Nephron (organoid): ENCODE measurements around the gene PDIA6.
A peak's percentile ranks its signal among the peaks of the same experiment; 100 is the strongest.
"Not testable (repeated sequence)": the region's sequence is repeated elsewhere in the genome, so short reads cannot be mapped to it uniquely, and the experiment has no call there.

Experiments used
- H3K27ac Mint-ChIP-seq, 3 experiments: 2 replicates each; pipeline ENCODE4 v1.8.0; 2020; ENCODE audit warnings: mixed read lengths in 3 of 3, mild to moderate bottlenecking in 2 of 3, moderate library complexity in 1 of 3
- H3K27me3 Mint-ChIP-seq: 2 replicates; pipeline ENCODE4 v1.8.0; 2021; ENCODE audit warnings: low read depth, mild to moderate bottlenecking, moderate library complexity, mixed read lengths
- H3K36me3 Mint-ChIP-seq: 2 replicates; pipeline ENCODE4 v1.8.0; 2020; ENCODE audit warnings: low read depth, mixed read lengths
- H3K4me1 Mint-ChIP-seq: 2 replicates; pipeline ENCODE4 v1.8.0; 2020; ENCODE audit warnings: mixed read lengths
- H3K4me3 Mint-ChIP-seq, 3 experiments: 2 replicates each; pipeline ENCODE4 v1.8.0; 2020; ENCODE audit warnings: mild to moderate bottlenecking in 3 of 3, mixed read lengths in 3 of 3, moderate library complexity in 2 of 3
- H3K9me3 Mint-ChIP-seq: 2 replicates; pipeline ENCODE4 v1.8.0; 2020; ENCODE audit warnings: mixed read lengths
- CTCF ChIP-seq, 3 experiments: fragments of 200-600 bp; sonication (generic); IDR thresholded peaks; one replicate each; pipeline ENCODE4 v1.5.0; 2021; ENCODE audit warnings: antibody characterized with exemption in 3 of 3; ENCODE audit not compliant: unreplicated experiment in 3 of 3

Gene PDIA6

GRCh38 chr2:10785260-10785659, 27.3 kb downstream of the PDIA6 start:
- H3K36me3 Mint-ChIP-seq: peaks cover 88% of the 10 kb centered on the region
- no peak for TF ChIP-seq CTCF (IDR thresholded peaks at IDR 0.05; ENCODE audit: unreplicated experiment in 3 of 3)
- no peaks in the 10 kb centered on the region for H3K4me1 Mint-ChIP-seq
- peak overlapping the region in 1 of 3 experiments; percentile 51 for H3K27ac Mint-ChIP-seq
- no peak overlapping the region for H3K4me3 Mint-ChIP-seq
- H3K27me3 Mint-ChIP-seq: no peaks in the 10 kb centered on the region
- no peaks in the 10 kb centered on the region for H3K9me3 Mint-ChIP-seq

GRCh38 chr2:10784719-10785118, 27.9 kb downstream of the PDIA6 start:
- Mint-ChIP-seq H3K9me3 (no peaks in the 10 kb centered on the region), H3K36me3 (peaks cover 89% of the 10 kb centered on the region), H3K4me3 (no peak overlapping the region), H3K4me1 (no peaks in the 10 kb centered on the region), H3K27me3 (no peaks in the 10 kb centered on the region), H3K27ac (peak overlapping the region in 1 of 3 experiments; percentile 51)
- no peak for TF ChIP-seq CTCF (IDR thresholded peaks at IDR 0.05; ENCODE audit: unreplicated experiment in 3 of 3)

GRCh38 chr2:10783421-10783820, 29.2 kb downstream of the PDIA6 start:
- no peak overlapping the region for H3K4me3 Mint-ChIP-seq
- no peak overlapping the region for H3K27ac Mint-ChIP-seq
- no peaks in the 10 kb centered on the region for H3K4me1 Mint-ChIP-seq
- H3K36me3 Mint-ChIP-seq: peaks cover 76% of the 10 kb centered on the region
- no peaks in the 10 kb centered on the region for H3K9me3 Mint-ChIP-seq
- H3K27me3 Mint-ChIP-seq: no peaks in the 10 kb centered on the region
- no peak for TF ChIP-seq CTCF (IDR thresholded peaks at IDR 0.05; ENCODE audit: unreplicated experiment in 3 of 3)

GRCh38 chr2:10781746-10782145, 30.8 kb downstream of the PDIA6 start:
- peaks cover 63% of the 10 kb centered on the region for H3K36me3 Mint-ChIP-seq
- H3K4me3 Mint-ChIP-seq: no peak overlapping the region
- H3K27me3 Mint-ChIP-seq: no peaks in the 10 kb centered on the region
- H3K4me1 Mint-ChIP-seq: no peaks in the 10 kb centered on the region
- no peak overlapping the region for H3K27ac Mint-ChIP-seq
- no peak for TF ChIP-seq CTCF (IDR thresholded peaks at IDR 0.05; ENCODE audit: unreplicated experiment in 3 of 3)
- no peaks in the 10 kb centered on the region for H3K9me3 Mint-ChIP-seq

- peaks cover 54% of the 10 kb centered on the region for H3K36me3 Mint-ChIP-seq
- H3K9me3 Mint-ChIP-seq, H3K4me3 Mint-ChIP-seq, H3K27ac Mint-ChIP-seq, H3K4me1 Mint-ChIP-seq, H3K27me3 Mint-ChIP-seq: not testable (repeated sequence)
Measured at GRCh38 chr2:10780821-10781220, 31.8 kb downstream of the PDIA6 start.

GRCh38 chr2:10780491-10780820, 32.1 kb downstream of the PDIA6 start:
- Mint-ChIP-seq H3K9me3 (no peaks in the 10 kb centered on the region), H3K27me3 (no peaks in the 10 kb centered on the region), H3K4me1 (no peaks in the 10 kb centered on the region), H3K27ac (no peak overlapping the region), H3K4me3 (no peak overlapping the region), H3K36me3 (peaks cover 54% of the 10 kb centered on the region)
- TF ChIP-seq CTCF (IDR thresholded peaks at IDR 0.05; ENCODE audit: unreplicated experiment in 3 of 3): no peak
